Stimulated activated naive B cell treated with anti-CD40 and anti-IgM and Interleukin-4, amounts not matched to agents 10 μg/mL and 1 μg/mL and 100 μg/mL, for 72 hours (primary cell): ENCODE results near the gene AGAP1.

Source experiments
- ATAC-seq, 2 donors: fragments of 150-1000 bp; cut with Tn5 transposase; replicated peaks; 2 replicates each; pipeline ENCODE4 v1.10.0; 2021; ENCODE audit warnings: moderate library complexity in 1 of 2
- DNase-seq: peaks from one replicate; pipeline ENCODE4 v3.0.0; 2021
- H3K27ac Mint-ChIP-seq: one replicate; pipeline ENCODE4 v1.8.0; 2022; ENCODE audit warnings: mild to moderate bottlenecking, mixed read lengths
- H3K27me3 Mint-ChIP-seq, 2 donors: one replicate each; pipeline ENCODE4 v1.8.0; 2022; ENCODE audit warnings: mixed read lengths in 2 of 2
- H3K36me3 Mint-ChIP-seq, 2 donors: one replicate each; pipeline ENCODE4 v1.8.0; 2022; ENCODE audit warnings: mixed read lengths in 2 of 2, mild to moderate bottlenecking in 1 of 2
- H3K4me1 Mint-ChIP-seq, 2 donors: one replicate each; pipeline ENCODE4 v1.8.0; 2022; ENCODE audit warnings: mixed read lengths in 2 of 2, mild to moderate bottlenecking in 1 of 2
- H3K4me3 Mint-ChIP-seq, 2 donors: one replicate each; pipeline ENCODE4 v1.8.0; 2022; ENCODE audit warnings: mild to moderate bottlenecking in 2 of 2, mixed read lengths in 2 of 2, moderate library complexity in 1 of 2
- H3K9me3 Mint-ChIP-seq, 2 donors: one replicate each; pipeline ENCODE4 v1.8.0; 2022; ENCODE audit warnings: mixed read lengths in 2 of 2, mild to moderate bottlenecking in 1 of 2

Gene AGAP1

GRCh38 chr2:236101311-236101950, 607.6 kb downstream of the AGAP1 start:
- Mint-ChIP-seq H3K9me3 (no peaks in the 10 kb centered on the region), H3K4me3 (no peak overlapping the region), H3K36me3 (no peaks in the 10 kb centered on the region), H3K27me3 (no peaks in the 10 kb centered on the region), H3K4me1 (no peaks in the 10 kb centered on the region), H3K27ac (no peak overlapping the region)
- ATAC-seq, result no peak
- no peak for DNase-seq

- no peaks in the 10 kb centered on the region for H3K36me3 Mint-ChIP-seq
- ATAC-seq (no peak), DNase-seq (no peak)
- no peaks in the 10 kb centered on the region for H3K9me3 Mint-ChIP-seq
- H3K4me3 Mint-ChIP-seq, result no peak overlapping the region
- no peak overlapping the region for H3K27ac Mint-ChIP-seq
- no peaks in the 10 kb centered on the region for H3K4me1 Mint-ChIP-seq
- H3K27me3 Mint-ChIP-seq, result peaks cover 0 to under 1% of the 10 kb centered on the region in 2 donors
These were observed 609.1 kb downstream of the AGAP1 start for GRCh38 chr2:236102971-236103370.

GRCh38 chr2:236103981-236104380, 610.1 kb downstream of the AGAP1 start:
- H3K4me1 Mint-ChIP-seq, result no peaks in the 10 kb centered on the region
- peaks cover 7 to 11% of the 10 kb centered on the region in 2 donors for H3K27me3 Mint-ChIP-seq
- no peak overlapping the region for H3K27ac Mint-ChIP-seq
- H3K4me3 Mint-ChIP-seq, result no peak overlapping the region
- H3K9me3 Mint-ChIP-seq, result no peaks in the 10 kb centered on the region
- ATAC-seq (no peak), DNase-seq (no peak)
- no peaks in the 10 kb centered on the region for H3K36me3 Mint-ChIP-seq

GRCh38 chr2:236105955-236106607, 612.2 kb downstream of the AGAP1 start:
- ATAC-seq (no peak), DNase-seq (no peak)
- no peaks in the 10 kb centered on the region for H3K9me3 Mint-ChIP-seq
- H3K4me1 Mint-ChIP-seq, result no peaks in the 10 kb centered on the region
- no peak overlapping the region for H3K27ac Mint-ChIP-seq
- H3K4me3 Mint-ChIP-seq, result no peak overlapping the region
- peaks cover 7 to 17% of the 10 kb centered on the region in 2 donors for H3K27me3 Mint-ChIP-seq
- H3K36me3 Mint-ChIP-seq, result no peaks in the 10 kb centered on the region

GRCh38 chr2:236106761-236107160, 612.9 kb downstream of the AGAP1 start:
- Mint-ChIP-seq H3K27ac (no peak overlapping the region), H3K4me1 (no peaks in the 10 kb centered on the region), H3K36me3 (no peaks in the 10 kb centered on the region), H3K27me3 (peaks cover 7 to 17% of the 10 kb centered on the region in 2 donors), H3K9me3 (no peaks in the 10 kb centered on the region), H3K4me3 (no peak overlapping the region)
- ATAC-seq (no peak), DNase-seq (no peak)

GRCh38 chr2:236107536-236107935, 613.7 kb downstream of the AGAP1 start:
- no peak for DNase-seq
- no peak overlapping the region for H3K27ac Mint-ChIP-seq
- no peaks in the 10 kb centered on the region for H3K4me1 Mint-ChIP-seq
- no peaks in the 10 kb centered on the region for H3K36me3 Mint-ChIP-seq
- H3K27me3 Mint-ChIP-seq, result peaks cover 7 to 17% of the 10 kb centered on the region in 2 donors
- no peak overlapping the region for H3K4me3 Mint-ChIP-seq
- no peaks in the 10 kb centered on the region for H3K9me3 Mint-ChIP-seq
- ATAC-seq, result no peak

GRCh38 chr2:236107942-236108625, 614.2 kb downstream of the AGAP1 start:
- no peaks in the 10 kb centered on the region for H3K36me3 Mint-ChIP-seq

GRCh38 chr2:236109061-236109460, 615.2 kb downstream of the AGAP1 start:
- H3K4me1 Mint-ChIP-seq, result no peaks in the 10 kb centered on the region
- no peaks in the 10 kb centered on the region for H3K36me3 Mint-ChIP-seq
- no peak overlapping the region for H3K4me3 Mint-ChIP-seq
- DNase-seq, result no peak
- H3K27me3 Mint-ChIP-seq, result peaks cover 7 to 17% of the 10 kb centered on the region in 2 donors
- no peak for ATAC-seq
- no peak overlapping the region for H3K27ac Mint-ChIP-seq
- H3K9me3 Mint-ChIP-seq, result peaks cover 0 to 1% of the 10 kb centered on the region in 2 donors

More at GRCh38 chr2:236107942-236108625, 614.2 kb downstream of the AGAP1 start:
- ATAC-seq, result no peak
- H3K9me3 Mint-ChIP-seq, result no peaks in the 10 kb centered on the region
- H3K27me3 Mint-ChIP-seq, result peaks cover 7 to 17% of the 10 kb centered on the region in 2 donors
- no peak overlapping the region for H3K27ac Mint-ChIP-seq
- no peaks in the 10 kb centered on the region for H3K4me1 Mint-ChIP-seq
- no peak overlapping the region for H3K4me3 Mint-ChIP-seq
- DNase-seq, result no peak

- no peak for ATAC-seq
- no peak overlapping the region for H3K4me3 Mint-ChIP-seq
- DNase-seq, result no peak
- peaks cover 0 to 1% of the 10 kb centered on the region in 2 donors for H3K9me3 Mint-ChIP-seq
- peaks cover 7 to 17% of the 10 kb centered on the region in 2 donors for H3K27me3 Mint-ChIP-seq
- H3K27ac Mint-ChIP-seq, result no peak overlapping the region
- H3K4me1 Mint-ChIP-seq, result no peaks in the 10 kb centered on the region
- no peaks in the 10 kb centered on the region for H3K36me3 Mint-ChIP-seq
These were observed 615.6 kb downstream of the AGAP1 start for GRCh38 chr2:236109473-236109872.

GRCh38 chr2:236112466-236112865, 618.6 kb downstream of the AGAP1 start:
- ATAC-seq (no peak), DNase-seq (no peak)
- Mint-ChIP-seq H3K27ac (no peak overlapping the region), H3K4me3 (no peak overlapping the region), H3K27me3 (peaks cover 7 to 25% of the 10 kb centered on the region in 2 donors), H3K36me3 (no peaks in the 10 kb centered on the region), H3K4me1 (no peaks in the 10 kb centered on the region), H3K9me3 (peaks cover 0 to 1% of the 10 kb centered on the region in 2 donors)

GRCh38 chr2:236113425-236113824, 619.6 kb downstream of the AGAP1 start:
- Mint-ChIP-seq H3K9me3 (peaks cover 0 to 1% of the 10 kb centered on the region in 2 donors), H3K27ac (no peak overlapping the region), H3K4me1 (no peaks in the 10 kb centered on the region), H3K36me3 (no peaks in the 10 kb centered on the region), H3K27me3 (peaks cover 6 to 21% of the 10 kb centered on the region in 2 donors), H3K4me3 (no peak overlapping the region)
- ATAC-seq (no peak), DNase-seq (no peak)

GRCh38 chr2:236113948-236114347, 620.1 kb downstream of the AGAP1 start:
- Mint-ChIP-seq H3K4me1 (no peaks in the 10 kb centered on the region), H3K27me3 (peaks cover 5 to 21% of the 10 kb centered on the region in 2 donors), H3K36me3 (no peaks in the 10 kb centered on the region), H3K4me3 (no peak overlapping the region), H3K27ac (no peak overlapping the region), H3K9me3 (peaks cover 0 to 1% of the 10 kb centered on the region in 2 donors)
- ATAC-seq, result no peak
- no peak for DNase-seq

- Mint-ChIP-seq H3K36me3 (no peaks in the 10 kb centered on the region), H3K27ac (no peak overlapping the region), H3K9me3 (peaks cover 0 to 1% of the 10 kb centered on the region in 2 donors), H3K4me3 (no peak overlapping the region), H3K27me3 (peaks cover 14 to 25% of the 10 kb centered on the region in 2 donors), H3K4me1 (no peaks in the 10 kb centered on the region)
- DNase-seq, result no peak
- no peak for ATAC-seq
These were observed 621.1 kb downstream of the AGAP1 start for GRCh38 chr2:236114959-236115358.

- Mint-ChIP-seq H3K27me3 (peaks cover 20 to 29% of the 10 kb centered on the region in 2 donors), H3K36me3 (no peaks in the 10 kb centered on the region), H3K27ac (no peak overlapping the region), H3K9me3 (peaks cover 0 to 1% of the 10 kb centered on the region in 2 donors), H3K4me1 (no peaks in the 10 kb centered on the region), H3K4me3 (no peak overlapping the region)
- no peak for ATAC-seq
- DNase-seq, result no peak
These were observed 623.6 kb downstream of the AGAP1 start for GRCh38 chr2:236117401-236117800.

GRCh38 chr2:236117861-236118269, 624.0 kb downstream of the AGAP1 start:
- ATAC-seq, result no peak
- no peaks in the 10 kb centered on the region for H3K4me1 Mint-ChIP-seq
- H3K9me3 Mint-ChIP-seq, result peaks cover 0 to 1% of the 10 kb centered on the region in 2 donors
- DNase-seq, result no peak
- H3K27me3 Mint-ChIP-seq, result peaks cover 20 to 29% of the 10 kb centered on the region in 2 donors
- no peak overlapping the region for H3K27ac Mint-ChIP-seq
- H3K36me3 Mint-ChIP-seq, result no peaks in the 10 kb centered on the region
- H3K4me3 Mint-ChIP-seq, result no peak overlapping the region
